Activated T-helper 1 cell treated with anti-CD3 and anti-CD28 coated beads, Interleukin-12 subunit alpha, Interleukin-12 subunit beta, Interleukin-2, Interleukin-4 antibody, amounts not matched to agents 30 ng/mL and 10 ng/mL and 1 ng/mL, durations not matched to agents 14 hours and 24 hours and 36 hours (primary cell): ENCODE data around the gene DMXL1. TPM values are rescaled to one million over a fixed set of nuclear protein-coding genes. Genes with fewer than 3 reads are reported as not detected.
A peak's percentile ranks its signal among the peaks of the same experiment; 100 is the strongest.

ENCODE experiments used
- DNase-seq: peaks from one replicate; pipeline ENCODE4 v3.0.0; 2021; ENCODE audit warnings: low spot score
- H3K27ac Mint-ChIP-seq: one replicate; pipeline ENCODE4 v1.8.0; 2021; ENCODE audit warnings: mild to moderate bottlenecking, mixed read lengths
- H3K27me3 Mint-ChIP-seq: one replicate; pipeline ENCODE4 v1.8.0; 2022; ENCODE audit warnings: mild to moderate bottlenecking, moderate library complexity, mixed read lengths; ENCODE audit not compliant: insufficient read depth
- H3K36me3 Mint-ChIP-seq: one replicate; pipeline ENCODE4 v1.8.0; 2021; ENCODE audit warnings: low read depth, mixed read lengths
- H3K4me1 Mint-ChIP-seq: one replicate; pipeline ENCODE4 v1.8.0; 2021; ENCODE audit warnings: low read depth, mixed read lengths
- H3K4me3 Mint-ChIP-seq: one replicate; pipeline ENCODE4 v1.8.0; 2021; ENCODE audit warnings: mild to moderate bottlenecking, moderate library complexity, mixed read lengths
- H3K9me3 Mint-ChIP-seq: one replicate; pipeline ENCODE4 v1.8.0; 2021; ENCODE audit warnings: mixed read lengths
- intact Hi-C: fragments of 100-400 bp; cut with micrococcal nuclease; formaldehyde crosslinking; loops from one replicate; pipeline ENCODE4 v1.15.1; 2024
- total RNA-seq: library from RNA; stranded (reverse); gene quantifications from 2 replicates; pipeline ENCODE4 v1.2.3, GENCODE V29; 2022

Gene DMXL1
- total RNA-seq, 1 donor from 2014 or later: 28.2 TPM

DNA sequence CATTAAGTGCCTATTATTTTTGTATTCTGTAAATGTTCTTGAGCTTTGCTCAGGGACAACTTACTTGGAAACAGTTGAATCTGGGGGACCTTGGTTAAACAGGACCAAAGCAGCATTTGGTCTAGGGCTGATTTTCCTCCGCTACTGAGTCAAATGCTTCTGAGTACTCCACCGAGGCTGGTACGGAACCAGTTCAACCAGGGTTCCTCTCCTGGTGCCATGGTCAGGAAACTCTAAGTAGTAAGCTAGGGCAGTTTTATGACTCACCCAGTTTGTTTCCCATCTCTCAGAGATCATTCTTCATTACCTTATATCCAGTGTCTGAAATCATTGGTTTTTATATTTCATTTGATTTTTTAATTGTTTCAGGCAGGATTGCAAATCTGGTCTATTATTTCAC is 173.0 kb downstream of the DMXL1 start:
- no peaks in the 10 kb centered on the region for H3K27me3 Mint-ChIP-seq
- peaks cover 6% of the 10 kb centered on the region for H3K4me1 Mint-ChIP-seq
- no peak overlapping the region for H3K27ac Mint-ChIP-seq
- peaks cover 6% of the 10 kb centered on the region for H3K36me3 Mint-ChIP-seq
- DNase-seq: no peak
- H3K9me3 Mint-ChIP-seq: no peaks in the 10 kb centered on the region
- intact Hi-C loops: no loop called here
- no peak overlapping the region for H3K4me3 Mint-ChIP-seq

DNA sequence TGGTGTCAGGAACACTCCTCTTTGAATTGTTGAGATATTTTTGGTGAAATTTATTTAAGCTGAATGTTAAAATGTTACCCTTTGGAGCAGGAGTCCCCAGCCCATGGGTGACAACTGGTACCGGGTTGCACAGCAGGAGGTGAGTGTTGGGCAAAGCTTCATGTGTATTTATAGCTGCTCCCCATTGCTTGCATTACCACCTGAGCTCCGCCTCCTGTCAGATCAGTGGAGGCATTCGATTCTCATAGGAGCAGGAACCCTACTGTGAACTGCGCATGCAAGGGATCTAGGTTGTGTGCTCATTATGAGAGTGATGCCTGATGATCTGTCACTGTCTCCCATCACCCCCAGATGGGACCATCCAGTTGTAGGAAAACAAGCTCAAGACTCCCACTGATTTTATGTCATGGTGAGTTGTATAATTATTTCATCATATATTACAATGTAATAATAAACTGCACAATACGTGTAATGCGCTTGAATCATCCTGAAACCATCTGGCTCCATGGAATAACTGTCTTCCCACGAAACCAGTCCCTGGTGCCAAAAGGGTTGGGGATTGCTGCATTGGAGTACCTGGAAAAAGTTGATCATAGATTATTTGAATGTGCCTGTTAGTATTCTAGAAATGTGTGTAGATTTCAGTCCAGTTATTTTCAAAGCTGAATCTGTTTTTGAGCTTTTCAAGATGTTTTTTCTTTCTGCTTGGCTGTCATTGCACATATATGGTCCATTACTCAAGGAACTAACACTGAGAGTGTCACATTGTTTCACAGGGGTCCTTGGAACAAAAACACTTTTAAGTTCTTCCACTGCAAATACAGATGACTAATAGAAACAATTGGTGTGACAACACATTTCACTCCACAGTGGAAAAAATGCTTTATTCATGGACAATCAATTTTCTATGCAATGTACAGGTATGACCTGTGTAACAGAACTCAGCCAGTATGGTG is 180.3 kb downstream of the DMXL1 start:
- peaks cover 10% of the 10 kb centered on the region for H3K4me1 Mint-ChIP-seq
- H3K36me3 Mint-ChIP-seq: peaks cover 18% of the 10 kb centered on the region

DNA sequence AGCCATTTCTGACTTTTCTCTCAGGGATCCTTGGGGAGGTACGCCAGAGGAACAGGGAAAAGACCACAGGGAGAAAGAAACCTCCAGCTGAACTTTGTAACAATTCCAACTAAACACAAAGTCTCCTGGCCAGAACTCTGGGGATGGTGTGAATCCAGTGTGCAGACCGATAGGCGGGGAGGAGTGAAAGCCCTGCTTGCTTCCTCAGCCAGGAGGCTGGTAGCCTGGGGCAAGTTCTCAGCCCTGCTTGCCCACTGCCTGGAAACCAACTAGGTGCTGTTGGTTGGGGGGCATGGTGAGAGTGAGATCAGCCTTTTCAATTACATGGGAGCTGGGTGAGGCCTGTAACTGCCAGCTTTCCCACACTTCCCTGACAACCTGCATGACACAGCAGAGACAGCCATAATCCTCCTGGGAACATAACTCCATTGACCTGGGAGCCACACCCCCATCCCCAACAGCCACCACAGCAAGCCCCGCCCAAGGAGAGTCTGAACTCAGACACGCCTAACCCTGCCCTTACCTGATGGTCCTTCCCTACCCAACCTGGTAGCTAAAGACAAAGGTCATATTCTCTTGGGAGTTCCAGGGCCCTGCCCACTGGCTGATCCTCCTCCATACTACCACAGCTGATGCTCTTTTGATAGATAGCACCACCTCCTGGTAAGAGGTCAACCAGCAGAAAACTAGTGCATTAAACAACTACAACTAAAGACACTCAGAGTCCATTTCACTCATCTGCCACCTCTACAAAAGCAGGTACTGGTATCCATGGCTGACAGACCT is 184.9 kb downstream of the DMXL1 start:
- peaks cover 37% of the 10 kb centered on the region for H3K9me3 Mint-ChIP-seq
- peaks cover 10% of the 10 kb centered on the region for H3K4me1 Mint-ChIP-seq
- no peaks in the 10 kb centered on the region for H3K27me3 Mint-ChIP-seq
- intact Hi-C loops: loop anchor here (1.0 to 5.0 kb wide), 2 partner anchors 43 to 267 kb away; partner anchors contain the start of gene DTWD2
- H3K27ac Mint-ChIP-seq: peak overlapping the region; percentile 22
- no peak overlapping the region for H3K4me3 Mint-ChIP-seq
- DNase-seq: no peak
- peaks cover 22% of the 10 kb centered on the region for H3K36me3 Mint-ChIP-seq

More for the DNA sequence above, 180.3 kb downstream of the DMXL1 start:
- no peaks in the 10 kb centered on the region for H3K27me3 Mint-ChIP-seq
- no peak overlapping the region for H3K4me3 Mint-ChIP-seq
- peaks cover 12% of the 10 kb centered on the region for H3K9me3 Mint-ChIP-seq
- intact Hi-C loops: no loop called here
- DNase-seq: no peak
- H3K27ac Mint-ChIP-seq: no peak overlapping the region

DNA sequence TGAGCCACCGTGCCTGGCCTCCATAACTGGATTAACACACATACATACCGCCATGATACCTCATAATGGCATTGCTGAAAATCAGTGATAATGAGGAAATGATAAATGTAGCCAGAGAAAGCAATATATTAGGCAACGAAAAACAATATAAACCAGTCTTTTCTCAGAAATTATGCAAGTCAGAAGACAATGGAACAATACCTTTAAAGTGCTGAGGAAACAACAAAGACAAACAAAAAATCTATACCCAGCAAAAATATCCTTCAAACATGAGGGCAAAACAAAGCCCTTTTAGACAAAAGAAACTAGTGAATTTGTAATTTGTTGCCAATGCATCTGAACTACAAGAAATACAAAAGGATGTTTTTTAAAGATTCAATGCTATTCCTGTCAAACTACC is 186.7 kb downstream of the DMXL1 start:
- Mint-ChIP-seq H3K27ac (no peak overlapping the region), H3K9me3 (peaks cover 45% of the 10 kb centered on the region), H3K4me3 (no peak overlapping the region), H3K27me3 (no peaks in the 10 kb centered on the region), H3K36me3 (peaks cover 12% of the 10 kb centered on the region), H3K4me1 (peaks cover 7% of the 10 kb centered on the region)
- no peak for DNase-seq
- intact Hi-C loops: loop anchor here (5.0 kb wide), 1 partner anchor 45 kb away; no protein-coding TSS in a partner anchor

DNA sequence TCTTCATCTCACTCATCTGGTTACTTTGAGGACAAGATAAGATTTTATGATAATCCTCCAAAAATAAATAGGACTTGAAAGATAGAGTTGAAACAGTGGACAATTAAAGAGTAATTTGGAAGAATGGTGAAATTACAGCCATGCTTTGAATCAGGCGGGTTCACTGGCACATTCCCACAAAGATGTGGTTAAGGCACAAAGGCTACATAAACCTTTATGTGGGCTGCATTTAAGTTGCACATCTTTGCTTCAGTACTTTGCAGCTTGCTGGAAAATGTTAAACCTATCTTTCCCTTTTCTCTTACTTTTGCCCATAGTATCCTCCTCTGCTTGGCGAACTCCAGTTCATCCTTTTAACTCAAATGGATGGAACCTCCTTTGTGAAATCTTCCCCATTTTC is 192.8 kb downstream of the DMXL1 start:
- Mint-ChIP-seq H3K36me3 (peaks cover 16% of the 10 kb centered on the region), H3K9me3 (peaks cover 37% of the 10 kb centered on the region)

DNA sequence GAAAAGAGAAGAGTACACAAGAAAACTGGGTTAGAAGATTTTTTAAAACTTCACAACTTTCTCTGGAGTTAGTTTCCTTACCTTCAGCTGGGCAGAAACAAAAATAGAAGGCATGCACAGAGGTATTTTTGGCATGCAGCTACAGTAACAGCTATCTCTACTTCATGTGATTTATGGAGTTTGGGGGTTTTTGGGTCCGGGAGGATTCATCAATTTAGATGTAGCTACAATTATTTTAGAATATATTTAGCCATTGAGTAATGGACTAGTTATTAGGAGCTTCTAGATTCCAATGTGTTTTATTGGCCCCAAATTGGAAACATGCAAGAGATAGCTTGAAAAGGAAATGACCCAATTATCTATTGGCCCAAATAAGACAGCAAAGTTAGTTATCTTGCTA is 193.3 kb downstream of the DMXL1 start:
- no peak for DNase-seq
- intact Hi-C loops: no loop called here

More for the DNA sequence above, 192.8 kb downstream of the DMXL1 start:
- intact Hi-C loops: no loop called here
- Mint-ChIP-seq H3K27ac (no peak overlapping the region), H3K4me3 (no peak overlapping the region), H3K27me3 (no peaks in the 10 kb centered on the region), H3K4me1 (peaks cover 23% of the 10 kb centered on the region)
- no peak for DNase-seq

DNA sequence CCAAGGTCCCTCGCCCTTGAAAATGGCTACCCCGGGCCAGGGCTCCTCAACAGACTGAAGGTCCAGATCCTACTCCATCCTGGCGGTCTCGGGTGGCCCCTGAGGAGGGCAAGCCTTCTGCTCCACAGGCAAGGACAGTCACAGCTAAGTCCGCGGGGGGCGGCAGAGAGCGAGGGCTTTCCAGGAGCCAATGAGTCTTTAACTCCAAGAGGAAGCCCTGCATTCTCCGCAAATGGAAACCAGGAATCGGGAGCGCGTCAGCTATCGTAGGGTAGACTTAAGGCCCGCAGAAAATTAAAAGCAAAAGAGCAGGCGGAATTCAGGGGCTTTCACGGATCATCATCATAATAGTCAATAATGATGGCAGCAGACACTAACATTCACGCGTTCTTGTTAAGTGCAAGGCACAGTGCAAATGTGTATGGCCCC is 197.1 kb downstream of the DMXL1 start:
- Mint-ChIP-seq H3K27ac (peak overlapping the region; percentile 97), H3K9me3 (peaks cover 16% of the 10 kb centered on the region), H3K4me3 (peak overlapping the region; percentile 99), H3K4me1 (peaks cover 55% of the 10 kb centered on the region), H3K36me3 (peaks cover 22% of the 10 kb centered on the region), H3K27me3 (no peaks in the 10 kb centered on the region)
- peak; percentile 72 for DNase-seq
- intact Hi-C loops: loop anchor here (1.0 to 5.0 kb wide), 10 partner anchors 29 to 280 kb away; partner anchors contain the start of genes DTWD2 and HSD17B4

More for the DNA sequence above, 193.3 kb downstream of the DMXL1 start:
- peaks cover 37% of the 10 kb centered on the region for H3K9me3 Mint-ChIP-seq
- H3K4me3 Mint-ChIP-seq: no peak overlapping the region
- peaks cover 18% of the 10 kb centered on the region for H3K36me3 Mint-ChIP-seq
- H3K27me3 Mint-ChIP-seq: no peaks in the 10 kb centered on the region
- H3K4me1 Mint-ChIP-seq: peaks cover 23% of the 10 kb centered on the region
- no peak overlapping the region for H3K27ac Mint-ChIP-seq

DNA sequence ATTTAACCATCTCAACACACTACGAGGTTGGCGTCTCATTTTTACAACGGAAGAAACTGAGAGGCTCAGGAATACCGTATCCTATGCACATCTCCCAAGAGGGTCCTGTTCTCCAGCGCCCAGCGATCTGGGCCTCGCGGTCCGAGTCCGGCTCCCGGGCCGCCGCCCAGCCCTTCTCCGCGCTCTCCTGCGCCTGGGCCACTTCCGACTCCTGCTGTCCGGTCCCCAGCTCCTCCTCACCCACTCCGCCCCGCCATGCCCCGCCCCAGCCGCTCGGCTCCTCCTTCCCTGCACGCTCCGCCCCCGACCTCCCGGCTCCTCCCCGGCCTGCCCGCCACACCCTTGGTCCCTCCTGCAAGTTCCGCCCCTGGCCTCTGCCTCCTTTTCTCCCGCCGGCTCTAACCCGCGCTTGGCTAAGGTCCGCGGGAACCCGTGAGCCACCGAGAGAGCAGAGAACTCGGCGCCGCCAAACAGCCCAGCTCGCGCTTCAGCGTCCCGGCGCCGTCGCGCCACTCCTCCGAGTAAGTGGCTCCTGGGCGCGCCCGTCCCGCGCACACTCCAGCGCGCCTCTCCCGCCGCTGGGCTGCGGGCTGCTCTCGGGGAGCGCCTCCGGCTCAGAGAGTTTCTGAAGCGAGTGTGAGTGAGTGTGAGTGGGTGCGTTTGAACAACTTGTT is 197.6 kb downstream of the DMXL1 start:
- Mint-ChIP-seq H3K4me3 (peak overlapping the region; percentile 99), H3K4me1 (peaks cover 61% of the 10 kb centered on the region), H3K9me3 (peaks cover 11% of the 10 kb centered on the region), H3K27ac (peak overlapping the region; percentile 97), H3K36me3 (peaks cover 21% of the 10 kb centered on the region), H3K27me3 (no peaks in the 10 kb centered on the region)
- DNase-seq: peak; percentile 94
- intact Hi-C loops: loop anchor here (1.0 to 5.0 kb wide), 11 partner anchors 30 to 280 kb away; partner anchors contain the start of genes DTWD2 and HSD17B4

DNA sequence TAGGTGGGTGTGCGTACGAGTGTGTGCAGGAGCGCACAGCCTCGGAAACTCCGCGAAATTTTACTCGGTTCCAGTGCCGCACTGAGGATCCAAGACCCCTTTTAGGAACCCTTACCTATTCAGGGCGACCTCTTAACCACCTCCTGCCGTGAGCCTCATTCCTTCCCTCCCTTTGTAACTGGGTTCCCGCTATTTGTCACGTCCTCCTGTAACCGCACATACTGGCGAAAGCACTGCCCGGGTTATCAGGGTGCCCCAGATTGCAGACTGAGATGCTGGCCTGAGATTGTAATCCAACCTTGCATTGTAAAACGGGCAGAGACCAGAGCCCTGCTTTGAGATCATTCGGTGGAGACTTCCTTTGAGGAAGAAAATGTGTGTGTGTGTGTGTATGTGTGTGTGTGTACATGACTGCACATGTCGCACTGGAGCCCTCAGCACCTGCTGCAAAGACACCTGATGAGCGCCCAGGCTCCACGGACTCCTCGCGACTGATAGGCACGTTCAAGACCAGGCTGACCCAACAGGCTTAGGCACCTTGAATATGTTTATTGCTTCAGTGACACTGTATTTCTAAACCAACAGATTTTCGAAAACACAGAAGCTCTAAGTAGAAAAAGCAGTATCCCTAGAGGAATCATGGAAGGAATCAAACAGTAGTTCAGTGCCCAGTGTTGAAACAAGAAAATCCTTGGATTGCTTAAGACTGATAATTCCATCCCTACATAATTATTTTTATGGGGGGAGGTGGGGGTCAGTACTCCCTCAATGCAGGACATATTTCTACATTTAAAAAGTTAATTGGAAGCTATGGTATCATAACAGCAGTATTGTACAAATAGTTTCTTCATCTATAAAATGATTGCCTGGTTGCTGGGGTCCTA is 198.4 kb downstream of the DMXL1 start:
- peaks cover 17% of the 10 kb centered on the region for H3K36me3 Mint-ChIP-seq
- peaks cover 68% of the 10 kb centered on the region for H3K4me1 Mint-ChIP-seq
- H3K27ac Mint-ChIP-seq: peak overlapping the region; percentile 97
- peak overlapping the region; percentile 99 for H3K4me3 Mint-ChIP-seq
- no peaks in the 10 kb centered on the region for H3K27me3 Mint-ChIP-seq
- DNase-seq: no peak
- peaks cover 3% of the 10 kb centered on the region for H3K9me3 Mint-ChIP-seq
- intact Hi-C loops: loop anchor here (1.0 to 5.0 kb wide), 3 partner anchors 31 to 183 kb away; partner anchors contain the start of gene HSD17B4

DNA sequence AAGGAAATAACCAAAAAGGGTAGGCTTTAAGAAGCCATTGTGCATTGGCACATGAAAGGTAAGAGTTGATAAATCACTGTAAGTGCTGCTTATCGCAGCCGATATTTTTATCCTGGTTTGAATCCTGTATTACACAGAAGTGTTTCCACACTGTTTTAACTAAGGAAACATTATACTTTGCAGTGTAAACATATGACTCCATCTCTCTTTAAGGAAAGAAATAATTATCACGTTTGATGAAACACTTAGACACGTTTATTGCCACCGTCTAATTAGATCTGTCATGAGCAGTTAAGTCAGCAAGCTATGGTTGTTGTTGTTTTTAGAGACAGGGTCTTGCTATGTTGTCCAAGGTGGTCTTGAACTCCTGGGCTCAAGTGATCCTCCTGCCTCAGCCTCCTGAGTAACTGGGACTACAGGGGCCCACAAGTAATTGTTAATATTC is 199.3 kb downstream of the DMXL1 start:
- Mint-ChIP-seq H3K9me3 (no peaks in the 10 kb centered on the region), H3K36me3 (peaks cover 18% of the 10 kb centered on the region), H3K27me3 (no peaks in the 10 kb centered on the region), H3K4me1 (peaks cover 77% of the 10 kb centered on the region), H3K4me3 (peak overlapping the region; percentile 99), H3K27ac (peak overlapping the region; percentile 97)
- DNase-seq: no peak
- intact Hi-C loops: no loop called here

DNA sequence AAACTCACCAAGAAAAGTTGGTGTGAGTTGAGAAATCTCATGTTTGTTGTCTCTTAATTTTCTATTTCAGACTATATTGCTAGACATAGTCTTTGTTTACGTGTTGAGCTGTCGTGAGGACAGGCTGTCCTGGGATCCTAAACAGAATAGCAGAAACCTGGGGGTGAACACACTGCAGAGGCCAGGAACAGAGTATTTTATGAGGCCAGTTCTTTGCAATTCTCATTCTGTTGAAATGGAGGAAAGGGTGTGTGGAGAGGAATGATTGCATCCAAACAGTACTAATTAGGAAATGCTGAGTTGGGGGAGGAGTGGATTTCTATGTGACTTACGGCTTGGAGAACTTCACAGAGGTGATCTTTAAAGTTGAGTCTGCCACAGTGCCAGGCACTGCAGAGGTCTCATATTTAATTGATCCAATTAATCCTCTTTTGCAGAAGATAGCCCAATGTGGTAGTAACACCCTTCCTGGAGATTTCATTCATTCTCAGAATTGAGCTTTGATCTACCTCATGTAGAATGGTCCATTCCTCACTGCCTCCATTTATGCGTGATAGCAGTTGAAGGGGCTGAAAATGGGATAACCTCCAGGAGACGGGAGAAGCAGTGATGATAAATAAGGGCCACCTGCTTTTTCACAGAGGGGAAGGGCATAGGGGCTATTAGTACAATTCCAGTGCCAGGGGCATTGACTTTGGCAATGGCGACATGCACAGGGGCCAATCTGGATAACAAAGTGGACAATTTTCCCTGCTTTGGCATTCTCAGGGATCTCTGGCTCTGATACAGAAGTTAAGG is 200.3 kb downstream of the DMXL1 start:
- no peaks in the 10 kb centered on the region for H3K27me3 Mint-ChIP-seq
- no peaks in the 10 kb centered on the region for H3K9me3 Mint-ChIP-seq
- intact Hi-C loops: no loop called here
- peaks cover 20% of the 10 kb centered on the region for H3K36me3 Mint-ChIP-seq
- DNase-seq: no peak
- peaks cover 78% of the 10 kb centered on the region for H3K4me1 Mint-ChIP-seq
- H3K27ac Mint-ChIP-seq: peak overlapping the region; percentile 89
- H3K4me3 Mint-ChIP-seq: peak overlapping the region; percentile 99
